HG03175 (cell line): ENCODE results near the gene SYDE1.

Experiments
- ATAC-seq: cut with Tn5 transposase; IDR thresholded peaks from one replicate; pipeline ENCODE4 v1.9.1; 2021; ENCODE audit warnings: mild to moderate bottlenecking, moderate library complexity; ENCODE audit not compliant: unreplicated experiment

The SYDE1 gene

DNA sequence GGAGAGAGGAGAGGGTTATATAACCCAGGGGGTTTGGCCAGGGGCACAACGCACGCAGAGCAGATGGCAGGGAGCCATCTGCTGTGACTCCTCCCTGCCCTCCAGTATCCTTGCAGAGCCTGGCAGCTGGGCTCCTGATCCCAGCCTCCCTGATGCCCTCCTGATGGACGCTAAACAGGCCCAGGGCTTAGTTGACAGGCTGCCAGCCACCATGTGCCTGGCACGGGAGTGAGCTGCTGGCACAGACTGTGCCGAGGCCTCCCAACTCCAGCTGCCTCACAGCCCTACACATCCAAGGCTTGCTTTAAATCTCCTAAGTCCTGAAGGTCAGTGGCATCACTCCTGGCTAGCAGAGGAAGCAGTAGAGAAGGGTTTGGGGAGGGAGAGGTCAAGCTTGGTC is 16.7 kb downstream of the SYDE1 start:
- ATAC-seq, result no peak

DNA sequence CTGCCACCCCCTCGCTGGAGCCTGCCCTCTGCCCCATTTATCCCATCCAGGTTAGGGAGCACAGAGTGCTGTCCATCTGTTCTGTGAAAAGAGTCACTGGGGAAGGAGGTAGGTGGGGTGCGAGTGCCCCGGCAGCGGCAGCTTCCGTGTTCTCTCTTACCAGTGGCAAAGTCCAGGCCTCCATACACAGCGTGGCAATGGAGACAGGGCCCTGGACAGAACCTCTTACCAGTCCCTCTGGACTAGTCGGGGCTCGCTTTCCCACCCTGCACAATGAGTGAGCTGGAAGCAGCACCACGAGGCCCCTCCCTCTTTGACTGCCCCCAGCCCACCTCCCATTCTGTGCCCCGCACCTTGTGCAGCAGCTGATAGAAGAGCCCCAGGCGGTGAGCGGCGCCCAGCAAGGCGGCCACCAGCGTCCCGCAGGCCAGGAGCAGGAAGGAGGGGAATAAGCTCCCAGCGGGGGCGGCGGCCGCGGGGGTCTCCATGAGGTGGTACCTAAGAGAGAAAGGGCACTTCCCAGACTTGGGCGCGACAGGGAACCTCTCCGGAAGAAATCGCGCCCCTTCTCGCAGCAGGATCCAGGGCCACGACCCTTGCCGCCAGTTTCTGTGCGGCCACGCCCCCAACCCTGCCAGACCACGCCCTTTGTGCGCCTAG is 17.5 kb downstream of the SYDE1 start:
- no peak for ATAC-seq

DNA sequence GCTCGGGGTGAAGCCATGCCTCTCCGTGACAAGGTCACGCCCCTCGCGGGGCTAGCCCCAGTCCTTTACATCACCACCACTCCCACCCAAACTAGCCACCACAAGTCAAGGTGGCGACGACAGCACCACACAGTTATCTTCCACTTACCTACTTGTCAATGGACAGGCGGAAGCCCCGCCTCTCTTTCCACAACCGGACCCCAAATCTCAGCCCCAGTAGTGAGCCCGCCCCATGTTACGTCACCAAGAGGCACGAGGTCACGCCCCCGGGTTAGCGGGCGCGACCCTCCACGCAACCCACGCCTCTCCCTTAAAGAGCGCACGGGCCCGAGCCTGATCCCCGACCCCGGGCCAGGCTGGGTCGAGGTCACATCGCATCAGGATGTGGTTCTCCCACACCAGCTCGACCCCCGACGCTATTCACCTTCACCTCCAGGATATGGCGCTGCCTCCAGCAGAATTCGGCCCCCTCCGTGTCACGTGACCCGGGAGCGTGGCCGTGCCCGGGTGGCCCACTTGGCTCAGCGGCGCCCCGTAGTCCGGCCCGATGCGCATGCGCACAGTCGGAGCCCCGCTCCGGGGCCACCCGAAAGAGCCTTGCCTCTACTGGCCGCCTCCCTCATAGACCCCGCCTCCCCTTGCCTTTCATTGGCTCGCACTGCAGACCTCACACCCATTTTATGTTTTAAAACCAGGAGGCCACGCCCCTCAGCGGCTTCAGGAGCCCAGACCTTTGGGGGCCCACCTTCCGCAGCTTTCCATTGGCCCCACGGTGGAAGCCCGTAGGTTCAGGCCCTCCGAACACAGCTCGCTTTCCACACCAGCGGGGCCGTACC is 18.2 kb downstream of the SYDE1 start:
- ATAC-seq, result peak; percentile 88

DNA sequence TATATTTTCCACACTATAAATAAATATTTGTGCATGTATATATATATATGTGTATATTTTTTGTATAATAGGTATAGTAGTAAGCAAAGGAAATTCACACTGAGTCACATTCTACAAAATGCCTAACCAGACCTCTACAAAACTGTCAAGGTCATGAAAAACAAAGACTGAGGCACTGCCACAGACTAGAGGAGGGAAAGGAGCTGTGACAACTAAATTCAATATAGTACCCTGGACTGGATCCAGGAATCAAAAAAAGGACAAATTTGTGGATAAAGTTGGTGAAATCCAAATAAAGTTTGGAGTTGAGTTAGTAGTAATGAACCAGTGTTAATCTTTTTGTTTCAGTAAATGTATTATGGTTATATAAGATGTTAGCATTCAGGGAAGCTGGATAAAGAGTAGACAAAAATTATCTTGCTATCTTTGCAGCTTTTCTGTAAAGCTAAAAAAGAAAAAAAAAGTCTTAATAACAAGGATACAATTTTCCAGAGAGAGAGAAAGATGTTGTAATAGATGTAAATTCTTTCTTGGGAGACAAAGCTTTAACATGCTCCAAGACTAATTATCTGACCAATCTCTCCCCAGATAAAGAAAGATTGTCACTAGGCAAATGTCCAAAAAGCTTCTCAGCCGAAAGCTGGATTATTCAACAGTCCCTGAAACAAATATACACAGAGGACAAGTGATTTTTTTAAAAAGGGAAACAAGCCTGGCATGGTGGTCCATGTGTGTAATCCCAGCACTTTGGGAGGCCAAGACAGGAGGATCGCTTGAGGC is 19.1 kb downstream of the SYDE1 start:
- ATAC-seq, result no peak

DNA sequence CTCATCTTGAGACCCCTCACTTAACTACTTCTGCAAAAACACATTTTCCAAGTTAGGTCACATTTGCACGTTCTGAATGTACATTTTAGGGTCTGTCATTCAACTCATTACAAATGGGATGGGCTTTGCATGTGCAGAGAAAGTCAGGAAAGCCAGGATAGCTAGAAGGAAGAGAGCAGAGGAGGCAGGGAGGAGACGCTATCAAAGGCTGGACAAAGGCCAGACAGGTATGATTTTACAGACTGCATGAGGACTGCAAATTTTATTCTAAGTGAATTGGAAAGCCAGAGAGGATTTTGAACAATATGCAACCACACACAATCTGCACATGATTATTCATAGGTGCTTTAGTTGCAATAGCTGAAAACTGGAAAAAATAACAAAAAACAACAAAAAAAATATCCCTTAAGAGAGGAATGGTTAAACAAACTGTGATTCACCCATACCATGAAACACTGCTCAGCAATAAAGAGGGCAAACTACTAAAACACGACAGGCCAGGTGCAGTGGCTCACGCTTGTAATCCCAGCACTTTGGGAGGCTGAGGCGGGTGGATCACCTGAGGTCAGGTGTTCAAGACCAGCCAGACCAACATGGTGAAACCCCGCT is 21.1 kb downstream of the SYDE1 start:
- no peak for ATAC-seq

DNA sequence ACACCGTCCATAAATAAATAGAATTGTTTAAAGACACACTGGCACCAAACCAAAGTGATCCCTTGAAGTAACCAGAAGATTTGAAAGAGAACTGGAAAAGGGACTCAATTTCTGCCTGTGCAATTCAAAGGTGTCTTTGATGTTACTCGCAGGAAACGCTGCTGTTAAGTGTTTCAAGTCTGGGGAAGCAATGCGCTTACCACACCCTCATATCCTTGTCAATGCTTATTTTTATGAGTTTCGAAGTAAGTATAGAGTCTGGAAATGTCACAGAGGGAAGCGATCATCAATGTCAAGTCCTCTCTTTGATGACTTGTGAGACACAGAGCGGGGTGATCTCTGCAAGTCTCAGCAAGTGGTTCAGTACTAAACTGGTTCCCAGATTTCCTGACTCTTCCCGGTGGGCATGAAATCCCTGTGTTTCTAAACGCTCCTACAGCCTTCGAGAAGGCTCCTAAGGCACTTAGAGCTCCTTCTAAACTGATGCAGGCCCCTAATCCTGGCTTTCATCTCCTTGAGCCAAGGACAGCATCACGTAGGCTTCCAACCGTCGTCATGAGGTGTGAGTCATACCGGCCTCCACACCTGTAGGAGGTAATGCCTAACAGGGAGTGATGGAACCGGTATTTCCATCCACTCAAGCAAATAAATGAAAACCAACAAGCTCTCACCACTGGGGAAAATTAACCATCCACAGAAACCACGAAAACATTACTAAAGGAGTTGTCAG is 22.8 kb downstream of the SYDE1 start:
- ATAC-seq, result no peak

DNA sequence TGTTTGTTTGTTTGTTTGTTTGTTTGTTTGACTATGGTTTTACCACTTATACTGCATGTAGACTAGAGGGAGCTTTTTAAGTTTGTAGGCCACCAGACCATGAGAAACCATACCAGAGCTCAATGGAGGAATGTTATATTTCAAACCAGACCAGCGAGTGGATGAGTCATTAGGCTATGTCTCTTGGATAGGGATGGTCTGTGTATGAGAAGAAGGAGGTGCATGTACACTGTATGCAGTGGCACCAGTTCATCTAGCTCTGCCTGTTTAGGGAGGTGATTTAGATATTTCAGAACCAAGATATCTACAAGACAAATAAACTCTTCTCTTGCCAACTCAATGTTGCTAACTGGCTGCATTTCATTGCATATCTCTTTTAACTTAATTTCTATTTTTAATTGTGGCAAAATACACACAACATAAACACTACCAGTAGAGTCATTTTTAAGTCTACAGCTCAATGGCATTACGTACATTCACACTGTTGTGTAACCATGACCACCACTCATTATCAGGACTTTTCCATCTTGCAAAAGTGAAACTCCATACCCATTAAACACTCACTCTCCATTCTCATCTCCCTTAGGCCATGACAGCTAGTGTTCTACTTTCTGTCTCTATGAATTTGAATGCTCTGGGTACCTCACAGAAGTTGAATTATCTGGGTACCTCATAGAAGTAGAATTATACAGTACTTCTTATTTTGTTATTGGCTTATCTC is 29.2 kb downstream of the SYDE1 start:
- no peak for ATAC-seq

DNA sequence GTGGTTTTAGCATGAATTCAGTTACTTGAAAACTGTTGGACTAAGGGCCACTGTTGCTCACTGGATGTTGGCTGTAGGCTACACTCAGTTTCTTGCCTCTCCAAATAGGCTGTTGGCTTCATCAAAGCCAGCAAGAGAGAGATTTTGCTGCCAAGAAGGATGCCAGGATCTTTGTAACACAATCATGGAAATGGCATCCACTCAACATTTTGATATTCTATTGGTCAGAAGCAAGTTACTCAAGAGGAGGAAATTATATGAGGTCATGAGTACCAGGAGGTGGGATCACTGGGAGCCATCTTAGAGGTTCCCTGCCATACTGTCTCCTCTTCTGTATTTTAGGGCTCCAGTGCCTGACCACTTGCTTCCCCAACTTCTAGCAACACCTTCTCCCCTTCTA is 30.6 kb downstream of the SYDE1 start:
- no peak for ATAC-seq

DNA sequence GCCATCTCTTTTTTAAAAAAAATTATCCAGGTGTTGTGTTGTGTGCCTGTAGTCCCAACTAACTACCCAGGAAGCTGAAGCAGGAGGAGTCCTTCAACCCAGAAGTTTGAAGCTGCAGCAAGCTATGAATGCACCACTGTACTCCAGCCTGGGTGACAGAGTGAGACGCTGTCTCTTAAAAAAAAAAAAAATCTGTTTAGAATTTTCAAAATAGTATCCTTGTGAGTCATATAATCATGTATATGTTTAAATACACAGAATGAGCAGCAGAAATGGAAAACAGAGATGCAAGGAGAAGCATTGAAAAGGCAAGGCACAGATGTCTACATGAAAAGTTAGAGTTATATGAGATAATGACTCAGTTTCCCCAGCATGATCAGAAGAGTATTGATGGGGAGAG is 31.2 kb downstream of the SYDE1 start:
- ATAC-seq, result no peak

DNA sequence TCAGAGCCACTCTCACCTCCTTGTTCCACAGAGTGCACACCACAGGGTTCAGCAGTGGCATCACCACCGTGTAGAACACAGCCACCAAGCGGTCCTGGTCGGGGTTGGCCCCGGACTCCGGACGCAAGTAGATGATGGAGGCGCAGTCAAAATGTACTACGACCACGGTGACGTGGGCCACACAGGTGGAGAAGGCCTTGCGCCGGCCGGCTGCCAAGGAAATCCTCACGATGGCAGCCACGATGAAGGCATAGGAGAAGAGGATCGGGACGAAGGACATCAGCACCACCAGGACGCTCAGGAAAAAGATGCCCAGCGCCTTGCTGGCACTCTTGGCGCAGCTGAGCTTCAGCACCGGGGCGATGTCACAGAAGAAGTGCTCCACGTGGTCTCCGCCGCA is 33.9 kb downstream of the SYDE1 start:
- ATAC-seq, result no peak

DNA sequence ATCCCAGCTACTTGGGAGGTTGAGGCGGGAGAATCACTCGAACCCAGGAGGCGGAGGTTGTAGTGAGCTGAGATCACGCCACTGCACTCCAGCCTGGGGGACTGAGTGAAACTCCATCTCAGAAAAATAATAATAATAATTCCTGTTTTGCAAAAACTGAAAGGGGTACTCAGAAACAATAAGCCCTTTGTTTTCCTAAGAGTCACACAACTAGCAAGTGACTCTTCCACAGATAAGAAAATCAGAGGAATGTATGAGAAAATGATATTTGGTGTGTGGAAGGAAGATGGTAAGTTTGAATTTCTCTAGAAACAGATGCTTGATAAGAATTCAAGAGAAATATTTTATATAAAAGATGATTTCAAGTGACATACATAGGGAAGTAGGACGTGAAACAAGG is 35.1 kb downstream of the SYDE1 start:
- no peak for ATAC-seq

DNA sequence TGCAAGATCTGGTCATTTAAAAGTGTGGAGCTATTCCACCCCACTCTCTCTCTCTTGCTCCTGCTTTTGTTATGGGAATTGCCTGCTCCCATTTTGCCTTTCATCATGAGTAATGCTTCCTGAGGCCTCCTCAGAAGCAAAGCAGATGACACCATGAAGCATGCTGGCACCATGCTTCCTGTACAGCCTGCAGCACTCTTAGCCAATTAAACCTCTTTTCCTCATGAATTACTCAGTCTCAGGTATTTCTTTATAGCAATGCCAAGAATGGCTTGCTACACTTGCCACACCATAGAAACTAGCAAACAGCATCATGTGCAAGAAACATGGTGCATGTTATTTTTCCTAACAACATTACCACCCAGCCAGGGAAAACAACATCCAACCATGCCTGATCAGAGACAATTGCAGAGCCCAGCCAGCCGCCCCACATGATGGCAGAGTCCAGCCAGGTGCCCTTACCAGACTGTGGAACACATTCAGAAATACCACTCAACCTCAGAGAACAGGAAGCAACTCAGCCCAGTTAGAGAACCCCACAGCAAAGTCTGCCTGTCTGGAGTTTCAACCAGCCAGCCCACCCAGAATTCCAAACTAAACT is 36.9 kb downstream of the SYDE1 start:
- no peak for ATAC-seq

DNA sequence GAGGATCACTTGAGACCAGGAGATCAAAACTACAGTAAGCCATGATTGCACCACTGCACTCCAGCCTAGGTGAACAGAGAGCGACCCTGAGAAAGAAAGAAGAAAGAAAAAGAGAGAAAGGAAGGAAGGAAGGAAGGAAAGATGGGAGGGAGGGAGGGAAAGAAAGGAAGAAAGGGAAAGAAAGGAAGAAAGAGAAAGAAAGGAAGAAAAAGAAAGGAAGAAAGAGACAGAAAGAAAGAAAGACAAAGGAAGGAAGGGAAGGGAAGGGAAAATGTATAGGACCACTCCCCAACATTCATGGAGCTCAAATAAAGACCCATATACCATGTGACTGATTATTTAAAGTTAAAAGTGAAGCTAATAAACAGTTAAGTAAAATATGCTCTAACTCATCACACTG is 39.9 kb downstream of the SYDE1 start:
- no peak for ATAC-seq

DNA sequence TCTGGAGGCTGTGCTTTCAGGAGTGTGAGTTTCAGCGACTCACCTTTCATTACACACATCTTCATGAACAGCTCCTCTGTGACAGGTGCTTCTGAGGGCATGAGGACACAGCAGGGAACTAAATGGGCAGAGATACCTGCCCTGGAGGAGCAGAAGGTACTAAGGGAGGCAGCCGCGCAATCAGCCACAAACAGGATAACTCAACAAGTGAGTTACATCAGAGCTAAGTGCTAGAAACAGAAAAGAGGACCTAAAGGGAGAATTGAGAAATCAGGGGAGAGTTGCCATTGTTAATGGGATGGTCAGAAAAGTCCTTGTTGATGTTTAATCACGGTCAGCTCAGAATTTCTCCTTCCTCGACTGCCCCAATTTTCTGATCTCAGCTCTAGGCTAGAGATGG is 42.5 kb downstream of the SYDE1 start:
- no peak for ATAC-seq

DNA sequence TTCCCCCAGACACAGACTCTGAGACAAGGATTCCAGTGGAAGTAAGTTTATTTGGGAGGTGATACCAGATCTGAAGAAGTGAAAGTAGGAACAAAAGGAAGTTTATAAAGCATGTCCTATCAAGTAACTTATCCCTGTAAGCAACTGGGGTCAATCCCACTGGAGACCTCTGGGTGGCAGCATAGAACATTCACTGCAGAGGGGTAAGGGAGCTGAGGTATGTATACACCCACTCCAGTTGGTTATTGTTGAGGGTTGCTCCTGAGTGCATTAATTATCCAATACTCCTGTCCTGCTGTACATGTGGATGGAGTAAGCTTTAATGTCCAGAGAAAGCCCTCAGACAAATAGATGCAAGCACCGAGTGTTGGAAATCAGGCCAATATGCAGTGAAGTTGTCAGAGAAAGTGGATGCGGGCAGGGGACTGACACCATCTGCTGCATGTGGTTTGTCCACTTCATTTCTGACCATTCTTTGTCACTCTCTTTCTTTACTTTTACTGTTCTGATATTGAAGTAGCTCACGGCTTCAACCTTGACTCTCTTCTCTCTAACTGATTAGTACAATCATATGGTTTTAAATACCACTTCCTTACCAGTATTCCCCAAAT is 46.9 kb downstream of the SYDE1 start:
- ATAC-seq, result no peak

DNA sequence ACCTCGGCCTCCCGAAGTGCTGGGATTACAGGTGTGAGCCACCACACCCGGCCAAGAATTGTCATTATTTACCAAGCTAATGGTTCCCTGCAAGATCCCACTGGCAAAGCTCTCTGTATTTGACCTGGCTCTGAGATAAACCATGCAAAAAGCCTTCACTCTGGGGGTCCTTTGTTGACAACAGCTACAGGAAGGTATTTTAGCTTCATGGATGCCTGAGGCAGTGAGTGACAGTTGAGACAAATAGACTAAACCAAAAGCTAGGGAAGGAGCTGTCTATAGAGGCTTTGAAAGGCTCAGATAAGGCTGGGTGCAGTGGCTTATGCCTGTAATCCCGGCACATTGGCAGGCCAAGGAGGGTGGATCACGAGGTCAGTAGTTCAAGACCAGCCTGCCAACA is 48.1 kb downstream of the SYDE1 start:
- no peak for ATAC-seq

DNA sequence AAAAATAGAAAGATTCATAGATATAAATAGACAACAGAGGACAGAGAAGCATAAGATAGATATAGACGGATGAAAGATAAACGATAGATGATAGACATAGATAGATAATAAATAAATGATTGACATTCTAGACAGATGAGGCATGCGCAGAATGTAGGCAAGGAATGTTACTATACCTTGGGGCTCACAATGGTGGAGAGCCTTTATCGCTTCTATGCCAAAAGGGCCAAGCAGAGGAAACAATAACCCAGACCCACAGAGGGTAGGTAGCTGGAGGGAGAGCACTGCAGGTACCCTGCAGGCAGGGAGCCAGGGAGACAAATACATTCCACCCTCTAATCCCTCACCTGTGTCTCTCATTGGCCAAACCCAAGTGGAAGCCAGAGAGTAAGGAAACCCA is 49.2 kb downstream of the SYDE1 start:
- ATAC-seq, result no peak

DNA sequence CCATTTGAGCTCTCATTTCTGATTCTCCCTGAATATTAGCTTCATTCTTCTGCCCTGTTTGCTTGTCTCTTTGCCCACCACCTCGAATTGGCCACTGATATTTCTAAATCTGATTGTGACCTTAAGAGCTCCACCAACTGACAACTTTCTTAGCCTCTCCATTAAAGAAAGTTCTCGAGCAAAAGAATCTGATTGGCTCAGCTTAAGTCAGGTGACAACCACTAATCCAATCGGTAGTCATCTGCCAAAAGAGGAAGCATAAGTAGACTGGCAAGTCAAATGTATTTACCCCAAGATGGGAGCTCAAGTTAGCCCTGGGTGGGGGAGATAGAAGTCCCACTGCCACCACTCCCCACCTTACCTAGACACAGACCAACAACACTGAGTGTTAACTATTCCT is 52.0 kb downstream of the SYDE1 start:
- no peak for ATAC-seq
